ENCODE results near the gene COX6B1.

- TF ChIP-seq, protein P1, sequence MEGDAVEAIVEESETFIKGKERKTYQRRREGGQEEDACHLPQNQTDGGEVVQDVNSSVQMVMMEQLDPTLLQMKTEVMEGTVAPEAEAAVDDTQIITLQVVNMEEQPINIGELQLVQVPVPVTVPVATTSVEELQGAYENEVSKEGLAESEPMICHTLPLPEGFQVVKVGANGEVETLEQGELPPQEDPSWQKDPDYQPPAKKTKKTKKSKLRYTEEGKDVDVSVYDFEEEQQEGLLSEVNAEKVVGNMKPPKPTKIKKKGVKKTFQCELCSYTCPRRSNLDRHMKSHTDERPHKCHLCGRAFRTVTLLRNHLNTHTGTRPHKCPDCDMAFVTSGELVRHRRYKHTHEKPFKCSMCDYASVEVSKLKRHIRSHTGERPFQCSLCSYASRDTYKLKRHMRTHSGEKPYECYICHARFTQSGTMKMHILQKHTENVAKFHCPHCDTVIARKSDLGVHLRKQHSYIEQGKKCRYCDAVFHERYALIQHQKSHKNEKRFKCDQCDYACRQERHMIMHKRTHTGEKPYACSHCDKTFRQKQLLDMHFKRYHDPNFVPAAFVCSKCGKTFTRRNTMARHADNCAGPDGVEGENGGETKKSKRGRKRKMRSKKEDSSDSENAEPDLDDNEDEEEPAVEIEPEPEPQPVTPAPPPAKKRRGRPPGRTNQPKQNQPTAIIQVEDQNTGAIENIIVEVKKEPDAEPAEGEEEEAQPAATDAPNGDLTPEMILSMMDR (IDR thresholded peaks at IDR 0.05), result no peak
- no peak for TF ChIP-seq POLR2A (IDR thresholded peaks at IDR 0.05)
Measured at GRCh38 chr19:35636651-35637050, 11.5 kb upstream of the COX6B1 start.

Data from breast epithelium (tissue), 3 donors.